CD4-positive, alpha-beta T cell (primary cell): ENCODE measurements around the gene PSMD2. TPM values are rescaled to one million over a fixed set of nuclear protein-coding genes. Genes with fewer than 3 reads are reported as not detected.

Experiments used
- ATAC-seq: fragments of 200-7000 bp; cut with Tn5 transposase; one replicate; pipeline ENCODE4 v1.10.0; 2022; ENCODE audit warnings: mild to moderate bottlenecking; ENCODE audit not compliant: poor library complexity
- CTCF ChIA-PET: fragments of 350-600 bp; sonication (Branson Sonifier 250); formaldehyde crosslinking; loops from one replicate; lab custom pipeline; 2021; ENCODE audit warnings: antibody characterized with exemption, inconsistent platforms; lab: Charles Lee
- POLR2A ChIA-PET: fragments of 350-600 bp; sonication (Branson Sonifier 250); formaldehyde crosslinking; loops from one replicate; lab custom pipeline; 2021; ENCODE audit warnings: antibody characterized with exemption, inconsistent platforms; lab: Charles Lee
- DNase-seq, 14 experiments: peaks; one replicate each; pipeline ENCODE4 v3.0.0-alpha.2; 2013 to 2020; ENCODE audit warnings: mixed read lengths in 2 of 14
- H3K27ac ChIP-seq, 2 donors: one replicate each; pipeline versions ENCODE4 v1.5.1 to v1.7.0; 2013; ENCODE audit warnings: low read length in 2 of 2, low read depth in 1 of 2, mild to moderate bottlenecking in 1 of 2
- H3K27me3 ChIP-seq, 2 experiments: 1 replicate in 1 of 2; 2 replicates in 1 of 2; pipeline versions ENCODE4 v1.6.1 to v1.7.0; 2013; ENCODE audit warnings: low read length in 2 of 2, control low read depth in 1 of 2, mild to moderate bottlenecking in 1 of 2, moderate library complexity in 1 of 2; ENCODE audit not compliant: insufficient read depth in 2 of 2, control insufficient read depth in 1 of 2
- H3K36me3 ChIP-seq: one replicate; pipeline ENCODE4 v1.6.1; 2013; ENCODE audit warnings: low read length, control low read depth; ENCODE audit not compliant: insufficient read depth
- H3K4me1 ChIP-seq: one replicate; pipeline ENCODE4 v1.6.1; 2013; ENCODE audit warnings: low read length, control low read depth; ENCODE audit not compliant: insufficient read depth
- H3K4me3 ChIP-seq: one replicate; pipeline ENCODE4 v1.5.1; 2013; ENCODE audit warnings: mild to moderate bottlenecking, low read length, moderate library complexity
- H3K9me3 ChIP-seq, 2 experiments: 1 replicate in 1 of 2; 2 replicates in 1 of 2; pipeline versions ENCODE4 v1.6.1 to v1.7.0; 2013; ENCODE audit warnings: low read length in 2 of 2, mild to moderate bottlenecking in 2 of 2, control low read depth in 1 of 2, moderate library complexity in 1 of 2; ENCODE audit not compliant: control insufficient read depth in 1 of 2, insufficient read depth in 1 of 2
- H3K27ac Mint-ChIP-seq: one replicate; pipeline ENCODE4 v1.8.0; 2020; ENCODE audit warnings: mixed read lengths
- H3K27me3 Mint-ChIP-seq: one replicate; pipeline ENCODE4 v1.8.0; 2021; ENCODE audit warnings: mixed read lengths
- H3K36me3 Mint-ChIP-seq: one replicate; pipeline ENCODE4 v1.8.0; 2021; ENCODE audit warnings: low read depth, mixed read lengths
- H3K4me1 Mint-ChIP-seq: one replicate; pipeline ENCODE4 v1.8.0; 2021; ENCODE audit warnings: low read depth, mixed read lengths
- H3K4me3 Mint-ChIP-seq: one replicate; pipeline ENCODE4 v1.8.0; 2020; ENCODE audit warnings: mild to moderate bottlenecking, mixed read lengths
- H3K9me3 Mint-ChIP-seq: one replicate; pipeline ENCODE4 v1.8.0; 2020; ENCODE audit warnings: mixed read lengths
- CTCF ChIP-seq: fragments of 200-600 bp; IDR thresholded peaks from one replicate; pipeline ENCODE4 v1.8.0; 2022; ENCODE audit warnings: antibody characterized with exemption, mild to moderate bottlenecking
- intact Hi-C, 2 experiments: fragments of 100-400 bp; cut with DNase I in 1 of 2; cut with micrococcal nuclease in 1 of 2; formaldehyde crosslinking; loops; one replicate each; pipeline versions ENCODE4 v1.15.1 to v1.9.0; 2023 to 2025; cut with DNase I, micrococcal nuclease
- total RNA-seq, 174 experiments: library from RNA in 2 of 174; stranded (reverse) in 2 of 174; gene quantifications; one replicate each; pipeline ENCODE4 v1.2.3 and lab custom pipeline; 2021 to 2026

The PSMD2 gene
- total RNA-seq, 2 experiments from 2014 or later: 159 TPM

- no peak overlapping the region for H3K4me3 ChIP-seq
- no peaks in the 10 kb centered on the region for H3K4me1 Mint-ChIP-seq
- peaks cover 5% of the 10 kb centered on the region for H3K4me1 ChIP-seq
- H3K9me3 ChIP-seq: no peaks in the 10 kb centered on the region
- TF ChIP-seq CTCF: no peak
- DNase-seq (no peak), ATAC-seq (no peak)
- H3K36me3 Mint-ChIP-seq: no peaks in the 10 kb centered on the region
- H3K9me3 Mint-ChIP-seq: no peaks in the 10 kb centered on the region
- H3K36me3 ChIP-seq: no peaks in the 10 kb centered on the region
- CTCF ChIA-PET: interaction anchor here (1.8 to 2.3 kb wide), 2 partner anchors 63 to 395 kb away, joined by 6 to 16 read pairs; no protein-coding TSS in a partner anchor
- H3K4me3 Mint-ChIP-seq: no peak overlapping the region
- H3K27ac ChIP-seq: no peak overlapping the region
- peaks cover 3% of the 10 kb centered on the region in 2 experiments for H3K27me3 ChIP-seq
- POLR2A ChIA-PET: no interaction called here
- no peak overlapping the region for H3K27ac Mint-ChIP-seq
- intact Hi-C loops: no loop called here
- peaks cover 28% of the 10 kb centered on the region for H3K27me3 Mint-ChIP-seq
Measured at GRCh38 chr3:184290331-184290730, 8.7 kb upstream of the PSMD2 start.

- Histone ChIP-seq H3K4me3 (no peak overlapping the region), H3K27me3 (peaks cover 3% of the 10 kb centered on the region in 2 experiments), H3K36me3 (no peaks in the 10 kb centered on the region), H3K9me3 (no peaks in the 10 kb centered on the region), H3K4me1 (peaks cover 5% of the 10 kb centered on the region), H3K27ac (no peak overlapping the region)
- no peak overlapping the region for H3K27ac Mint-ChIP-seq
- no peak overlapping the region for H3K4me3 Mint-ChIP-seq
- ChIA-PET POLR2A (no interaction called here), CTCF (no interaction called here)
- ATAC-seq: no peak
- no peaks in the 10 kb centered on the region for H3K36me3 Mint-ChIP-seq
- H3K27me3 Mint-ChIP-seq: peaks cover 19% of the 10 kb centered on the region
- no peaks in the 10 kb centered on the region for H3K9me3 Mint-ChIP-seq
- no peak for TF ChIP-seq CTCF
- H3K4me1 Mint-ChIP-seq: no peaks in the 10 kb centered on the region
- intact Hi-C loops: no loop called here
- DNase-seq: no peak
Measured at GRCh38 chr3:184291044-184291737, 7.8 kb upstream of the PSMD2 start.

- H3K27ac Mint-ChIP-seq: no peak overlapping the region
- no peaks in the 10 kb centered on the region for H3K4me1 Mint-ChIP-seq
- Histone ChIP-seq H3K36me3 (no peaks in the 10 kb centered on the region), H3K27ac (no peak overlapping the region), H3K9me3 (no peaks in the 10 kb centered on the region), H3K27me3 (peaks cover 3% of the 10 kb centered on the region in 2 experiments), H3K4me3 (no peak overlapping the region), H3K4me1 (peaks cover 5% of the 10 kb centered on the region)
- no peak for TF ChIP-seq CTCF
- DNase-seq (no peak), ATAC-seq (no peak)
- ChIA-PET CTCF (no interaction called here), POLR2A (no interaction called here)
- intact Hi-C loops: no loop called here
- H3K4me3 Mint-ChIP-seq: no peak overlapping the region
- no peaks in the 10 kb centered on the region for H3K36me3 Mint-ChIP-seq
- H3K9me3 Mint-ChIP-seq: no peaks in the 10 kb centered on the region
- peaks cover 12% of the 10 kb centered on the region for H3K27me3 Mint-ChIP-seq
Measured at GRCh38 chr3:184291738-184292445, 7.1 kb upstream of the PSMD2 start.
